Stomach (tissue), 4 donors: Measurements from ENCODE around the gene FBXL17.

Experiments
- EP300 ChIP-seq: sonication (generic); formaldehyde crosslinking; IDR thresholded peaks from one replicate; pipeline ENCODE4 v1.6.1; 2017; ENCODE audit warnings: antibody characterized with exemption
- POLR2A ChIP-seq, 4 donors: fragments of 450-650 bp; IDR thresholded peaks; one replicate each; pipeline ENCODE4 v1.6.1; 2016; ENCODE audit warnings: antibody characterized with exemption in 4 of 4, control low read depth in 2 of 4, mild to moderate bottlenecking in 1 of 4, moderate library complexity in 1 of 4
- TF ChIP-seq, protein P1 (sequence below), 7 experiments: fragments of 450-650 bp in 4 of 7; fragments of 200-600 bp in 3 of 7; sonication (generic) in 3 of 7; IDR thresholded peaks; one replicate each; pipeline ENCODE4 v1.5.1; 2016 to 2019; ENCODE audit warnings: antibody characterized with exemption in 7 of 7, control low read depth in 2 of 7, mild to moderate bottlenecking in 1 of 7

DNA sequence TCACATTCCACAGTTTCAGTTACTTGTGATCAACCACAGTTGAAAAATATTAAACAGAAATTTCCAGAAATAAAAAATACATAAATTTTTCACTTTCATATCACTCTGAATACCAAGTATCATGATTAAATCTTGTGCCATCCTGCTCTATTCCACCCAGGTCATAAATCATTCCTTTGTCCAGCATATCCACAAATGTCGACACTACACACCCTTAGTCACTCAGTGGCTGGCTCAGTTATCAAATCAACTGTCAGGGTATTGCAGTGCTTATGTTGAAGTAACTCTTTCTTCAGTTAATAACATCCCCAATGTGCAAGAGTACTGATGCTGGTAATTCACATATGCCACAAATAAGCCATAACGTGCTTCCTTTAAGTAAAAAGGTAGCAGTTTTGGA is 115.7 kb downstream of the FBXL17 start:
- TF ChIP-seq, protein P1, sequence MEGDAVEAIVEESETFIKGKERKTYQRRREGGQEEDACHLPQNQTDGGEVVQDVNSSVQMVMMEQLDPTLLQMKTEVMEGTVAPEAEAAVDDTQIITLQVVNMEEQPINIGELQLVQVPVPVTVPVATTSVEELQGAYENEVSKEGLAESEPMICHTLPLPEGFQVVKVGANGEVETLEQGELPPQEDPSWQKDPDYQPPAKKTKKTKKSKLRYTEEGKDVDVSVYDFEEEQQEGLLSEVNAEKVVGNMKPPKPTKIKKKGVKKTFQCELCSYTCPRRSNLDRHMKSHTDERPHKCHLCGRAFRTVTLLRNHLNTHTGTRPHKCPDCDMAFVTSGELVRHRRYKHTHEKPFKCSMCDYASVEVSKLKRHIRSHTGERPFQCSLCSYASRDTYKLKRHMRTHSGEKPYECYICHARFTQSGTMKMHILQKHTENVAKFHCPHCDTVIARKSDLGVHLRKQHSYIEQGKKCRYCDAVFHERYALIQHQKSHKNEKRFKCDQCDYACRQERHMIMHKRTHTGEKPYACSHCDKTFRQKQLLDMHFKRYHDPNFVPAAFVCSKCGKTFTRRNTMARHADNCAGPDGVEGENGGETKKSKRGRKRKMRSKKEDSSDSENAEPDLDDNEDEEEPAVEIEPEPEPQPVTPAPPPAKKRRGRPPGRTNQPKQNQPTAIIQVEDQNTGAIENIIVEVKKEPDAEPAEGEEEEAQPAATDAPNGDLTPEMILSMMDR (IDR thresholded peaks at IDR 0.05) = no peak
- TF ChIP-seq EP300 = no peak
- no peak for TF ChIP-seq POLR2A (IDR thresholded peaks at IDR 0.05)
